DMS153 treated with DMSO at 0.1 percent for 48 hours (cell line): ENCODE measurements around the gene DNAH14.
"Not testable (repeated sequence)": the region's sequence is repeated elsewhere in the genome, so short reads cannot be mapped to it uniquely, and the experiment has no call there.

Experiments
- DNase-seq: peaks from one replicate; lab custom pipeline; 2025; ENCODE audit not compliant: unreplicated experiment; lab: John Stamatoyannopoulos, UW

Gene DNAH14

DNA sequence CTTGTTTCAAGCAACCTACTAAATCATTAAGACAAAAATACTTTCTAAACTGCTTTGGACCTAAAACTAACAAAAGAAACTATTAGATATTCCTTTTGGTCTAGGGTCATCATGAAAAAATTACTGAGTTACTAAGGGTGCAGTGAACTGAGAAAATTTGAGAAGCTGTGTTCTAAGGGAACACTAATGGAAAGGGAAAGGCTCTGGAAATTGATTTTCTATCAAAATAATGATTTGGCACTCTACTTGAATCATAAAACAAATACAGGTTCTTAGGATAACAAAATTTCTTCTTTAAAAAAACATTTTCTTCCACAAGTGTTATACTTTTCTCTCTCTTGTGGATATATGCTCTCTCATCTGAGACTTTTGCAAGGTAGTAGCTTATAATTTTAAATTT, 213.5 kb downstream of the DNAH14 start:
- DNase-seq, result no peak

DNA sequence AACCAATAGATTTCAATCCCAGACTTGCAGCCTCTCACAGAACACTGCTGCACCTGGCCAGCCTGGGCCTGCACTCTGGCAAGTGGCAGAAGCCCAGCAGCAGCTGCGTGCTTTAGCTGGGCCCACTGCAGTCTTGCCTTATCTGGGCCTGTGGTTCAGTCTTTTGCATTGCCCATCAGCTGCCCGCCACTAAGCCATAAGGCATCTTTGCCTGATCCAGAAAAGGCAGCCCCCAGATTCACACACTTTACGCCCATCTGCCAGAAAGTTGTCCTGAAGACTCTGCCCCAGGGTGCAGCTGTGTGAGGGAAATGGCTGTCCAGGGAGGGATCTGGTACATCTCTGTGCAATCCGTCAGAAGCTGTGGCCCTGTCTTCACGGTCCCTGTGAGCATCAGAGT, 217.0 kb downstream of the DNAH14 start:
- DNase-seq, result no peak

DNA sequence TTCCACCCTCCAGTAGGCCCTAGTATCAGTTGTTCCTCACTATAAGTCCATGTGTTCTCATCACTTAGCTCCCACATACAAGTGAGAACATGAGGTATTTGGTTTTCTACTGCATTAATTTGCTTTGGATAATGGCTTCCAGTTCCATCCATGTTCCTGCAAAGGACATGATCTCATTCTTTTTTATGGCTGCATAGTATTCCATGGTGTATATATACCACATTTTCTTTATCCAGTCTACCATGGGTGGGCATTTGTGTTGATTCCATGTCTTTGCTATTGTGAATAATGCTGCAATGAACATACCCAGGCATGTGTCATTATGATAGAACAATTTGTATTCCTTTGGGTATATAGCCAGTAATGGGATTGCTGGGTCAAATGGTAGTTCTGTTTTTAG, 218.3 kb downstream of the DNAH14 start:
- not testable (repeated sequence) for DNase-seq

DNA sequence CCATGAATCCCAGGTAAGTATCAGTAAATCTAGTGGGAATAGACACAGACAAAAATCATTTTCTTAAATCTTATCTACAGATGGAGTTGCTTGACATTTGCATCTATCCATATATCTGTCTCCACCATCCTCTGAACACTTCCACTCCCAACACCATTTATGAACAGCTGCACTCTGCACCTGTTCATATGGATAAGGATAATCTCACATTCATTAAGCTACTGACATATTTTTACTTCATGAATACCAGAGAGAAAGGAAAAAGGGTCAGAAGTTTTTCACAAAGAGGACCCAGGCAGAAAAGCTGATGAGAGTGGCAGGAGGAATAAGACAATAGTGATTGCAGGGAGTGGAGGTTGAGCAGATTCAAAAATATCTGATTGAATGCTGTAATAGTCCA, 222.6 kb downstream of the DNAH14 start:
- no peak for DNase-seq

DNA sequence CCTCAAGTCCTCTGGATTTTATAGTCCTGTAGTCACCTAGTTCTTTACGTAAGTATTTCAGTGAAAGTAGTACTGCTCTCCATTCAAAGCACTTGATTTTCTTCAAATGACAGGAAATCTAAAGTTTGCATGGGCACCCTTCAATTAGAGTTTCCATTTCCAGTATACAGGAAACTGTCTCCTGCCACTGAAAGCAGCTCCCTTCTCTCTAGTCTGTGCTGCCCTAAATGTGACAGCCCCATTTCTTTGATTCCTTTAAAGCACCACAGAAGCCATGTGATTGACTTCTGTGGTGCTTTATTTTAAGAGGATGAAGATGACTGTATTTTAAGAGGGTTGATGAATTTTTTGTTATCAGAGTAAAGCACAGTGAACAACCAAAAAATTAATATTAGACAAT, 226.1 kb downstream of the DNAH14 start:
- DNase-seq, result no peak

DNA sequence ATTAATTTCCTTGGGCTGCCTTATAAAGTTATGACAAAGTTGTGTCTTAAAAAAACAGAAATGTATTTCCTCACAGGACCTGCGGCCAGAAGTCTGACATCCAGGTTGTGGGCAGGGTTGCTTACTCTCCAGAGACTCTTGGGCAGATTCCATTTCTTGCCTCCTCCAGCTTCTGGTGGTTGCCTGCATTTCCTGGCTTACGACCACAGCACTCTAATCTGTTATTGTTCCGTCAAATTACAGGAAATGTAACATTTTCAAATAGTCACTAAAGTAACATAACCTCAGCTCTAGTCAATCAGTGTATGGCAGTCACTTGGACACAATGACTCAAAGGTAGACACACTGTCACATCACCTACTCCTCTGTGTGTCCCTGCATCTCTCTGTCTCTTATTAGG, 226.8 kb downstream of the DNAH14 start:
- no peak for DNase-seq

DNA sequence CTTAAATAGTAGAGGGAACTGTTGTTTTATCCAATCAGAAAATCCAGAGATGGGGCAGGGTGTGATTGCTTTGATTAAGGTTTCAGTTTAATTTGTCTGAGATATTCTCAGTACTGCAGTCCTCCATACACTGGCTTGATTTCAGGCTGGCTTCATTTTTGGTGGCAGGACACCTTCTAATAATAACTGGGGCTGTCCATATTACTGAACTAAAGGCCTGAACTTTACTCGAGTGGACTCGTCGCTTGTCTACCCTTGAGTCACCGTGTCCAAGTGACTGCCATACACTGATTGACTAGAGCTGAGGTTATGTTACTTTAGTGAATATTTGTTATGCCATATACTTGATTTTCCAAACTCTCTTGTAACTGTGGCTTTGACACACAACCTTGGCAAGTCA, 228.8 kb downstream of the DNAH14 start:
- no peak for DNase-seq

DNA sequence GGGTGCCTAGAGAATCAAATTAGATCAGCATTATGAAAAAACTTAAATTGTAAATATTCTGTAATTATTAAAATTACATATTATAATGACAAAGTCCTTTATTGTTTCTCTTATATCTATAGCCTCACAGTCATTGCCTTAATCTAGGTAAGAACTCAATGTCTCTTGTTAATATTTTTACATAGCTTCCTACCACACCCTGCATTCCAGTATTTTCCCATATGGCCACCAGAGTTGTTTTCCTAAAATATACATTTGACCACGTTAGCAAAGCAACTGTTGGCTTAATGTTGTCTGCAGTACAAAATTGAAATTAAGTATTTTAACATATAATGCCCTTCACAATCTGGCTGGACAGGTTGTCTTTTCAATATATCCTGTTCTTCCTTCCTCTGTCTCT, 230.3 kb downstream of the DNAH14 start:
- DNase-seq, result no peak

DNA sequence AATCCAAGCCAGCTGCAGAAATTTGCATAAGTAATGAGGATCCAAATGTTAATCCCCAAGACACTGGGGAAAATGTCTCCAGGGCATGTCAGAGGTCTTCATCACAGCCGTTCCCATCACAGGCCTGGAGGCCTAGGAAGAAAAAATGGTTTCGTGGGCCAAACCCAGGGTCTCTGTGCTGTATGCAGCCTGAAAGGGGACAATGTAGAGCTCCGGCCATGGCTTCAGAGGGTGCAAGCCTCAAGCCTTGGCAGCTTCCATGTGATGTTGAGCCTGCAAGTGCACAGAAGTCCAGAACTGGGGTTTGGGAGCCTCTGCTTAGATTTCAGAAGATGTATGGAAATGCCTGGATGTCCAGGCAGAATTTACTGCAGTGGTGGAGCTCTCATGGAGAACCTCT, 247.9 kb downstream of the DNAH14 start:
- not testable (repeated sequence) for DNase-seq

DNA sequence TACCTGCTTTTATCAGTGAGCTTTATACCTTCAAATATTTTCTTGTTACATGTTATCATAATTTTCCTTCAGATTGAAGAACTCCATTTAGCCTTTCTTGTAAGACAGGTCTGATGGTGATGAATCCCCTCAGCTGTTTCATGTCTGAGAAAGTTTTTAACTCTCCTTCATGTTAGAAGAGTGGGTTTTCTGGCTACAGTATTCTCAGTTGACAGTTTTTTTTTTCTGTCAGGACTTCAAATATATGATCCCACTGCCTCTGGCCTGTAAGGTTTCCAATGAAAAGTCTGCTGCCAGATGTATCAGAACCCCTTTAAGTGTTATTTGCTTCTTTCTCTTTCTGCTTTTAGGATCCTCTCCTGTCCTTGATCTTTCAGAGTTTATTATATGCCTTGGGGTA, 250.2 kb downstream of the DNAH14 start:
- no peak for DNase-seq

DNA sequence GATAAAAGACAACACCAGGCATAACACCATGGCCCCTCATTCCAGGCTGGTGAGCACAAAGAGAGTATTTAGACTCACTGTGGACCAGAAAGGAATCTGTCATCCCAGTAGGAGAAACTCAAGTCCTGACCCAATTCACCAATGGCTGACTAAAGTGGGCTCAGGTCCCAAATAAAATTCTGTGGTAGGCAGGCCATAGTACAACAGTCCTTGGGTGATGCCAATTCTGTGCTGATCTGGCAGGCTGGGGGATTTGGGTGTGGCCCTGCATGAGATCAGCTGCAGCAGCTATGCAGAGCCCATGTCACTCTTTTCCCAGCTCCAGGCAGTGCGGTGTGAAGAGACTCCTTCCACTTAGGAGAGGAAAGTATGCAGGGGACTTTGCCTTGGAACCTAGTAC, 253.2 kb downstream of the DNAH14 start:
- DNase-seq, result no peak

DNA sequence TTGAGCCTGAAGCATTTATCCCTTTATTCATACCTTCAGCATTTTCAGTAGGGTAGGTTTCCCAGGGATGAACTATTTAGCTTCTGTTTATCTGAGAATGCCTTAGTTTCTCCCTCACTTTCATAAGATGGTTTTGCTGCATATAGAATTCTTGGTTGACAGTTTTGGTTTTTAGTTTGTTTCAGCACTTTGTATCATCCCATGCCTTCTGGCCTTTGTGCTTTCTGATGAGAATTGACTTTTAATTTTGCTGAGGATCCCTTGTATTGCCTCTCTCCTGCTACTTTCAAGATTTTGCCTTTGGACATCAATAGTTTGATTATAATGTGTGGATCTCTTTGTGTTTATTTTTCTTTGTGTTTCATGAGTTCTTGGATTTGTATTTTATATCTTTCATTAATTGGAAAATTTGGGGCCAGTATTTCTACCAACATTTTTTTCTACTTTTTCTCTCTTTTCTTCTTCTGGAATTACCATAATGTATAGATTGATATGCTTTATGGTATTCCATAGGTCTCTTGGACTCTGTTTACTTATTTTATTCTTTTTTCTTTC, 261.8 kb downstream of the DNAH14 start:
- DNase-seq, result no peak

DNA sequence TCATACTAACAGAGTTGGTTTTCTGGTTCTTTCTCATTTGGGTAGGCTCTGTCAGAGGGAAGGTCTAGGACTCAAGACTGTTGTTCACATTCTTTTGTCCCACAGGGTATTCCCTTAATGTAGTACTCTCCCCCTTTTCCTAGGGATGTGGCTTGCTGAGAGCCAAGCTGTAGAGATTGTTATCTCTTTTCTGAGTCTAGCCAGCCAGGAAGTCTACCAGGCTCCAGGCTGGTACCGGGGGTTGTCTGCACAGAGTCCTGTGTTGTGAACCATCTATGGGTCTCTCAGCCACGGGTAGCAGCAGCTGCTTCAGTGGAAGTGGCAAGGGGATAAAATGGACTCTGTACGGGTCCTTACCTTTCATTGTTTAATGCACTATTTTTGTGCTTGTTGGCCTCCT, 272.0 kb downstream of the DNAH14 start:
- no peak for DNase-seq

DNA sequence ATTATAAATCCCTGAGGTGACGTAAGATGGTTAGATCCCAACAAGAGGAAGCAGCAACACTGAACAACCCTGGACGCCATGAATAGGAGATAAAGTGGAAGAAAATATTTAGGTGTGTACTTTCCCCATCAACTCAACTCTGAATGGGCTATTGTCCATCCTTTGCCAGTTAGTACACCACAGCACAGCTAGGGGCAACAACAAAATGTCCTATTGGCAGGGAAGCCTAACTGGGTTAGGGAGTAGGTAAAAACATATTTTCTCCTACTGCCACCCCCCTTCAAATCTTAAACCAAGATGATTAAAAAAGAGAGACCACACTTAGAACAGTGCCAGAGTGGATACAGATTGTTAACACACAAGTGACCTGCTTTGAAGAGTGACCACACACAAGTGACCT, 278.3 kb downstream of the DNAH14 start:
- no peak for DNase-seq

DNA sequence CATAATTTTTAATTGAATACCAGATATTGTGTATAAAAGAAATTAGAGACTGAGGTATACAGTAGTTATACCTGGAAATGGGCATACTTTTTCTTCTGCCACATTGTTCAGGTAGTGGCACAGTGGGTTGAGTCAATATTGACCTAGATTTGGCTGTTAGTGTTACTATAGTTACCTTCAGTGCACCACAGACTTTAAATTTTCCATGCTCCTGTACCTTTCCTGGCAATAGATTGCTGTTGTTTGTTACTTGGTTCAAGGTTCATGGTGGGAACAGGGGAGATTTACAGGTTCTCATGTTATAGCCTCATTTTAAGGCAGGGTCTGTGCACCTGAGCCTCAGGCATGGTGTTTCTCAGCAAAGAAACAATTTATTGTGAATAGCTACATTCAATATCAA, 279.7 kb downstream of the DNAH14 start:
- no peak for DNase-seq

DNA sequence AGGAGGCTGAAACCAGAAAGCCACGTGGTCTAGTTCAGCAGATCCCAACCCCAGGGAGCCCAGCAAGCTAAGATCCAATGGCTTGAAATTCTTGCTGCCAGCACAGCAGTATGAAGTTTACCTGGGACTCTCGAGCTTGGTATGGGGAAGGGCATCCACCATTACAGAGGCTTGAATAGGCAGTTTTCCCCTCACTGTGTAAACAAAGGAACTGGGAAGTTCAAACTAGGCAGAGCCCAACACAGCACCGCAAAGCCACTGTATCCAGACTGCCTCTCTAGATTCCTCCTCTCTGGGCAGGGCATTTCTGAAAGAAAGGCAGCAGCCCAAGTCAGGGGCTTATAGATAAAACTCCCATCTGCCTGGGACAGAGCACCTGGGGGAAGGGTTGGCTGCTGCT, 280.7 kb downstream of the DNAH14 start:
- DNase-seq, result not testable (repeated sequence)

DNA sequence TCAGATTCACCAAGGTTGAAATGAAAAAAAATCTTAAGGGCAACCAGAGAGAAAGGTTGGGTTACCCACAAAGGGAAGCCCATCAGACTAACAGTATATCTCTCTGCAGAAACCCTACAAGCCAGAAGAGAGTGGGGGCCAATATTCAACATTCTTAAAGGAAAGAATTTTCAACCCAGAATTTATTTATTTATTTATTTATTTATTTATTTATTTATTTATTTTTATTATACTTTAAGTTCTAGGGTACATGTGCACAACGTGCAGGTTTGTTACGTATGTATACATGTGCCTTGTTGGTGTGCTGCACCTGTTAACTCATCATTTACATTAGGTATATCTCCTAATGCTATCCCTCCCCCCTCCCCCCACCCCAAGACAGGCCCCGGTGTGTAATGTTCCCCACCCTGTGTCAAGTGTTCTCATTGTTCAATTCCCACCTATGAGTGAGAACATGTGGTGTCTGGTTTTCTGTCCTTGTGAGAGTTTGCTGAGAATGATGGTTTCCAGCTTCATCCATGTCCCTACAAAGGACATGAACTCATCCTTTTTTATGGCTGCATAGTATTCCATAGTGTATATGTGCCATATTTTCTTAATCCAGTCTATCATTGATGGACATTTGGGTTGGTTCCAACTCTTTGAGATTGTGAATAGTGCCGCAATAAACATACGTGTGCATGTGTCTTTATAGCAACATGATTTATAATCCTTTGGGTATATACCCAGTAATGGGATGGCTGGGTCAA, 282.4 kb downstream of the DNAH14 start:
- DNase-seq, result not testable (repeated sequence)

DNA sequence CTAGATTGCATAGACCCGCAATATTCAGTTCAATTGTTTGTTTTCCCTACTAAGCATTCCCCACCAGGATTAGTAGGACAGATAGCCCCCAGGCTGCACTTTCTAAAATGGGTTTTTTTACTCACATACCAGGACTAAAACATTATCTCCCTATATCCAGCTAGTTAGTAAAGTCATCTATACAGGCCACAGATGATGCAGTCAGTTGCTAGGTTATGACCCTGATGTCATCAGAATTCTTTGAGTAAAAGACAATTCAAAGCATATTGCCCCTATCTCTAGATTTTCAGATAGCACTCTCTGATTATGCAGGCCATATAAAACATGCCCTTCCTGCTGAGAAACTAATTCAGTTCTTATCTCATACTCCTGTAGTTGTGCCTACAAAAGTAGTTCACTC, 294.8 kb downstream of the DNAH14 start:
- no peak for DNase-seq

DNA sequence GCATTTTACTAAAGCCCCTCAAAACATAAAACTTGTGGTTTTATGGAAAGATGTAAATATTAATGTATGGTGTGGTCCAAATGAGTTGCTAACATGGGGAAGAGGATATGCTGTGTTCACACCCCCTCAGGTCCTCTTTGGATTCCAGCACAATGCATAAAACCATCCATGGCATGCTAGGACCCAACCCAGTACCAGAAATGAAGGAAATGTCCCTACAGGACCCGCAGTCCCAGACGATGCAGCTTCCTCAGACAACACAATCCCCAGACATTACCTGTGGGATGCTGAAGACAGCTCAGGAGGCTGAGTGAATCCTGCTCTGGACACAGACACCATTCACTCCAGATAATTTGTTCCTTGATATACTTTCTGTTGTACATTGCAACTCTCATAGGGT, 296.2 kb downstream of the DNAH14 start:
- DNase-seq, result no peak

DNA sequence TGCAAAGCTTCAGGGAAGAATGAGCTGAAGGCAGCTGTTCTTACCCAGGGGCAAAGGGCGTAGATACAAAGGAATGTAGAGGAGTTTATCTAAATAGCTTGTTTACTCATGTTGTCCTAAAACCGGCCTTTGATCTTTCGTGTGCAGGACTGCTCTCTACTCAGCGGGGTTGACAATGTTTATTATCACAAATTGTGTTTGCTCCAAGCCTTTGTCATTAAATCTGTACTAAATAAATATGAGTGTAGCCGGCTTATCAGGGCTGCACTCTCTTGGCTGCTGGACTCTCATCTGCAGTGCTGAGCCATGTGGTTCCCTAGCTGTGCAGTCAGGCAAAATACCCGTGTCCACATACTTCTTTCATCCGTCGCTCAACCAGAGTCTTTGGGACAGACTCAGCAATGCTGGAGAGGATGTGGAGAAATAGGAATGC, 299.4 kb downstream of the DNAH14 start:
- no peak for DNase-seq

DNA sequence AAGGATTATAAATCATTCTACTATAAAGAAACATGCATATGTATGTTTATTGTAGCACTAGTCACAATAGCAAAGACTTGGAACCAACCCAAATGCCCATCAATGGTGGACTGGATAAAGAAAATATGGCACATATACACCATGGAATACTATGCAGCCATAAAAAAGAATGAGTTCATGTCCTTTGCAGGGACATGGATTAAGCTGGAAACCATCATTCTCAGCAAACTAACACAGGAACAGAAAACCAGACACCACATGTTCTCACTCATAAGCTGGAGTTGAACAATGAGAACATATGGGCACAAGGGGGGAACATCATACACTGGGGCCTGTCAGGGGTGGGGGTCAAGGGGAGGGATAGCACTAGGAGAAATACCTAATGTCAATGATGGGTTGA, 300.0 kb downstream of the DNAH14 start:
- not testable (repeated sequence) for DNase-seq

DNA sequence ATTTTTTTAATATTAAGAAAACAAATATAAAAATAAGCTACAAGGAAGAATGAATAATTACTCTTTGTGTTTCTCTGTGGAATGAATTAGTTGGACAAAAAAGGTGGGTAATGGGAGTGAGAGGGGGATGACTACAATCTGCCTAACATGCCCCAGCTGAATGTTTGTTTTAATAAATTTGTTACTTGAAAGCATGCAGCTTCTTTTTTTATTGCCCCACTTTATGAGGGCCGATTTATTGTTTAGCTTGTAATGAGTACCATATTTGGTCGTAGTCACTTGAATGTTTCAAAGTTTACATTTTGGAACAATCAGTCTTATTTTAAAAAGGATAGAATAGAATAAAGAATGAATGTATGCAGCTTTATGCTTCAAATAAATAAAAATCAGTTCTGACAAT, 301.0 kb downstream of the DNAH14 start:
- no peak for DNase-seq

DNA sequence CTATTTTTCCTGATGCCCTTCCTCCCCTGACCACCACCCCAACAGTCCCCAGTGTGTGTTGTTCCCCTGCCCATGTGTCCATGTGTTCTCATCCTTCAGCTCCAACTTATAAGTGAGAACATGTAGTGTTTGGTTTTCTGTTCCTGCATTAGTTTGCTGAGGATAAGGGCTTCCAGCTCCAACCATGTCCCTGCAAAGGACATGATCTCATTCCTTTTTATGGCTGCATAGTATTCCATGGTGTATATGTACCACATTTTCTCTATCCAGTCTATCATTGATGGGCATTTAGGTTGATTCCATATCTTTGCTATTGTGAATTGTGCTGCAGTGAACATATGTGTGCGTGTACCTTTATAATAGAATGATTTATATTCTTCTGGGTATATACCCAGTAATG, 303.5 kb downstream of the DNAH14 start:
- DNase-seq, result not testable (repeated sequence)
